HG03439 (cell line): ENCODE data around the gene COLGALT1.
"Not testable (repeated sequence)": the region's sequence is repeated elsewhere in the genome, so short reads cannot be mapped to it uniquely, and the experiment has no call there.

Source experiments
- ATAC-seq: cut with Tn5 transposase; IDR thresholded peaks from one replicate; pipeline ENCODE4 v1.9.1; 2021; ENCODE audit warnings: mild to moderate bottlenecking, moderate library complexity; ENCODE audit not compliant: unreplicated experiment

Gene COLGALT1

GRCh38 chr19:17532116-17532515 is 23.3 kb upstream of the COLGALT1 start:
- ATAC-seq = no peak

- no peak for ATAC-seq
Observed at GRCh38 chr19:17532557-17532956, 22.9 kb upstream of the COLGALT1 start.

- no peak for ATAC-seq
Observed at GRCh38 chr19:17534767-17535166, 20.7 kb upstream of the COLGALT1 start.

GRCh38 chr19:17536955-17537354 is 18.5 kb upstream of the COLGALT1 start:
- ATAC-seq = no peak

- no peak for ATAC-seq
Observed at GRCh38 chr19:17538684-17539237, 16.7 kb upstream of the COLGALT1 start.

- no peak for ATAC-seq
Observed at GRCh38 chr19:17539238-17540117, 16.0 kb upstream of the COLGALT1 start.

- ATAC-seq = no peak
Observed at GRCh38 chr19:17540174-17540573, 15.3 kb upstream of the COLGALT1 start.

GRCh38 chr19:17541184-17541759 is 14.2 kb upstream of the COLGALT1 start:
- no peak for ATAC-seq

- ATAC-seq = no peak
Observed at GRCh38 chr19:17542042-17542441, 13.4 kb upstream of the COLGALT1 start.

- ATAC-seq = no peak
Observed at GRCh38 chr19:17542793-17543582, 12.5 kb upstream of the COLGALT1 start.

- ATAC-seq = no peak
Observed at GRCh38 chr19:17543986-17544385, 11.5 kb upstream of the COLGALT1 start.

GRCh38 chr19:17544418-17544817 is 11.0 kb upstream of the COLGALT1 start:
- ATAC-seq = no peak

GRCh38 chr19:17548145-17548544 is 7.3 kb upstream of the COLGALT1 start:
- no peak for ATAC-seq

GRCh38 chr19:17549085-17549740 is 6.2 kb upstream of the COLGALT1 start:
- no peak for ATAC-seq

- ATAC-seq = no peak
Observed at GRCh38 chr19:17550076-17550667, 5.3 kb upstream of the COLGALT1 start.

- not testable (repeated sequence) for ATAC-seq
Observed at GRCh38 chr19:17552735-17553134, 2.7 kb upstream of the COLGALT1 start.

GRCh38 chr19:17553256-17553655 is 2.2 kb upstream of the COLGALT1 start:
- no peak for ATAC-seq

GRCh38 chr19:17554968-17555479 is 425 bp upstream of the COLGALT1 start:
- no peak for ATAC-seq

GRCh38 chr19:17555929-17556813 is 722 bp downstream of the COLGALT1 start:
- peak; percentile 33 for ATAC-seq
